GM23338 (cell line): ENCODE results near the gene ASIC5.

ENCODE experiments used
- CREB1 ChIP-seq: fragments of 250-450 bp; sonication (Bioruptor Pico); IDR thresholded peaks from 2 replicates; pipeline ENCODE4 v1.5.0; 2020; ENCODE audit warnings: low read depth, mild to moderate bottlenecking, moderate library complexity
- CTCF ChIP-seq, 2 experiments: fragments of 200-600 bp in 1 of 2; sonication (generic) in 1 of 2; conservative IDR thresholded peaks; 2 replicates each; pipeline versions ENCODE4 v1.5.1 to v1.6.1; 2016 to 2017; ENCODE audit warnings: antibody characterized with exemption in 2 of 2, low read depth in 2 of 2, mild to moderate bottlenecking in 2 of 2, moderate library complexity in 1 of 2
- ETS1 ChIP-seq: IDR thresholded peaks from 2 replicates; pipeline ENCODE4 v1.6.1; 2016; ENCODE audit warnings: antibody characterized with exemption
- EZH2 ChIP-seq: fragments of 200-600 bp; sonication (generic); IDR thresholded peaks from one replicate; pipeline ENCODE4 v1.8.0; 2017; ENCODE audit warnings: antibody characterized with exemption, mild to moderate bottlenecking, low read depth; ENCODE audit not compliant: unreplicated experiment
- EZH2phosphoT487 ChIP-seq: fragments of 200-600 bp; sonication (generic); IDR thresholded peaks from one replicate; pipeline ENCODE4 v1.8.1; 2018; ENCODE audit warnings: antibody characterized with exemption; ENCODE audit not compliant: unreplicated experiment
- JUNB ChIP-seq: IDR thresholded peaks from one replicate; pipeline ENCODE4 v1.6.1; 2016; ENCODE audit warnings: antibody characterized with exemption; ENCODE audit not compliant: unreplicated experiment
- NANOG ChIP-seq: IDR thresholded peaks from 2 replicates; pipeline ENCODE4 v1.6.1; 2016; ENCODE audit warnings: antibody characterized with exemption, borderline replicate concordance
- POLR2AphosphoS5 ChIP-seq: IDR thresholded peaks from 2 replicates; pipeline ENCODE4 v1.6.1; 2016; ENCODE audit warnings: antibody characterized with exemption, low read depth
- REST ChIP-seq: IDR thresholded peaks from one replicate; pipeline ENCODE4 v1.6.1; 2018; ENCODE audit warnings: antibody characterized with exemption; ENCODE audit not compliant: unreplicated experiment
- STAT1 ChIP-seq: IDR thresholded peaks from one replicate; pipeline ENCODE4 v1.6.1; 2016; ENCODE audit warnings: antibody characterized with exemption; ENCODE audit not compliant: unreplicated experiment

- TF ChIP-seq EZH2phosphoT487 (no peak), CTCF (conservative IDR thresholded peaks at IDR 0.05; ENCODE audit: low read depth in 2 of 2) (no peak), EZH2 (no peak), POLR2AphosphoS5 (no peak), REST (no peak), ETS1 (no peak), JUNB (no peak), CREB1 (CRISPR knock-in tag) (no peak), NANOG (no peak), STAT1 (no peak)
Measured at GRCh38 chr4:155799116-155799793, 66.8 kb downstream of the ASIC5 start.
